ENCODE data around the gene PARG.
"Not testable (repeated sequence)": the region's sequence is repeated elsewhere in the genome, so short reads cannot be mapped to it uniquely, and the experiment has no call there.

DNA sequence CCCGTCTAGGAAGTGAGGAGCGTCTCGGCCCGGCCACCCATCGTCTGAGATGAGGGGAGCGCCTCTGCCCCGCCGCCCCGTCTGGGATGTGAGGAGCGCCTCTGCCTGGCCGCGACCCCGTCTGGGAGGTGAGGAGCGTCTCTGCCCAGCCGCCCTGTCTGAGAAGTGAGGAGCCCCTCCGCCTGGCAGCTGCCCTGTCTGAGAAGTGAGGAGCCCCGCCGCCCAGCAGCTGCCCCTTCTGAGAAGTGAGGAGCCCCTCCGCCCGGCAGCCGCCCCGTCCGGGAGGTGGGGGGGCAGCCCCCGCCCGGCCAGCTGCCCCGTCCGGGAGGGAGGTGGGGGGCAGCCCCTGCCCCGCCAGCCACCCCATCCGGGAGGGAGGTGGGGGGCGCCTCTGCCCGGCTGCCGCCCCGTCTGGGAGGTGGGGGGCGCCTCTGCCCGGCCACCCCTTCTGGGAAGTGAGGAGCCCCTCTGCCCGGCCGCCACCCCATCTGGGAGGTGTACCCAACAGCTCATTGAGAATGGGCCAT lies 28.6 kb upstream of the PARG start:
- TF ChIP-seq, protein P1, sequence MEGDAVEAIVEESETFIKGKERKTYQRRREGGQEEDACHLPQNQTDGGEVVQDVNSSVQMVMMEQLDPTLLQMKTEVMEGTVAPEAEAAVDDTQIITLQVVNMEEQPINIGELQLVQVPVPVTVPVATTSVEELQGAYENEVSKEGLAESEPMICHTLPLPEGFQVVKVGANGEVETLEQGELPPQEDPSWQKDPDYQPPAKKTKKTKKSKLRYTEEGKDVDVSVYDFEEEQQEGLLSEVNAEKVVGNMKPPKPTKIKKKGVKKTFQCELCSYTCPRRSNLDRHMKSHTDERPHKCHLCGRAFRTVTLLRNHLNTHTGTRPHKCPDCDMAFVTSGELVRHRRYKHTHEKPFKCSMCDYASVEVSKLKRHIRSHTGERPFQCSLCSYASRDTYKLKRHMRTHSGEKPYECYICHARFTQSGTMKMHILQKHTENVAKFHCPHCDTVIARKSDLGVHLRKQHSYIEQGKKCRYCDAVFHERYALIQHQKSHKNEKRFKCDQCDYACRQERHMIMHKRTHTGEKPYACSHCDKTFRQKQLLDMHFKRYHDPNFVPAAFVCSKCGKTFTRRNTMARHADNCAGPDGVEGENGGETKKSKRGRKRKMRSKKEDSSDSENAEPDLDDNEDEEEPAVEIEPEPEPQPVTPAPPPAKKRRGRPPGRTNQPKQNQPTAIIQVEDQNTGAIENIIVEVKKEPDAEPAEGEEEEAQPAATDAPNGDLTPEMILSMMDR (conservative IDR thresholded peaks at IDR 0.05), result not testable (repeated sequence)
- TF ChIP-seq ZFX (IDR thresholded peaks at IDR 0.05), result not testable (repeated sequence)
